Lung (tissue), 16 donors: ENCODE data around the gene NBAS. TPM values are rescaled to one million over a fixed set of nuclear protein-coding genes. Genes with fewer than 3 reads are reported as not detected.
A peak's percentile ranks its signal among the peaks of the same experiment; 100 is the strongest.

ENCODE experiments used
- ATAC-seq: fragments of 200-7000 bp; cut with Tn5 transposase; one replicate; pipeline ENCODE4 v1.9.1; 2020; ENCODE audit warnings: moderate number of reproducible peaks; ENCODE audit not compliant: insufficient read depth, low FRiP score
- DNase-seq, 3 donors: peaks; one replicate each; pipeline ENCODE4 v3.0.0-alpha.2; 2013 to 2017
- H3K27ac ChIP-seq, 2 donors: one replicate each; pipeline ENCODE4 v1.5.1; 2013; ENCODE audit warnings: mild to moderate bottlenecking in 2 of 2, moderate library complexity in 2 of 2, control low read depth in 1 of 2, inconsistent platforms in 1 of 2, low read depth in 1 of 2, low read length in 1 of 2
- H3K27me3 ChIP-seq, 3 donors: one replicate each; pipeline ENCODE4 v1.5.1; 2013; ENCODE audit warnings: low read length in 2 of 3; ENCODE audit not compliant: control insufficient read depth in 3 of 3, insufficient read depth in 3 of 3
- H3K36me3 ChIP-seq, 4 donors: one replicate each; pipeline ENCODE4 v1.5.1; 2013; ENCODE audit warnings: low read length in 4 of 4, mild to moderate bottlenecking in 1 of 4, moderate library complexity in 1 of 4; ENCODE audit not compliant: control insufficient read depth in 4 of 4, insufficient read depth in 4 of 4
- H3K4me1 ChIP-seq, 5 donors: one replicate each; pipeline ENCODE4 v1.5.1; 2013; ENCODE audit warnings: low read length in 5 of 5, mild to moderate bottlenecking in 2 of 5, moderate library complexity in 1 of 5; ENCODE audit not compliant: control insufficient read depth in 5 of 5, insufficient read depth in 5 of 5
- H3K4me3 ChIP-seq: one replicate; pipeline ENCODE4 v1.5.1; 2013; ENCODE audit warnings: mild to moderate bottlenecking, control low read depth, moderate library complexity
- H3K9ac ChIP-seq, 2 donors: one replicate each; pipeline ENCODE4 v1.5.1; 2013; ENCODE audit warnings: low read length in 2 of 2, control low read depth in 1 of 2; ENCODE audit not compliant: insufficient read depth in 1 of 2
- H3K9me3 ChIP-seq, 4 donors: one replicate each; pipeline ENCODE4 v1.5.1; 2013; ENCODE audit warnings: low read length in 3 of 4, mild to moderate bottlenecking in 1 of 4, moderate library complexity in 1 of 4; ENCODE audit not compliant: control insufficient read depth in 4 of 4, insufficient read depth in 3 of 4
- CTCF ChIP-seq: IDR thresholded peaks from 2 replicates; pipeline ENCODE4 v1.5.1; 2012; ENCODE audit warnings: mild to moderate bottlenecking; ENCODE audit errors: control extremely low read depth, extremely low read depth
- WGBS, 2 donors: extraction: QIAGEN DNeasy Blood & Tissue Kit; methylation state at CpG; one replicate each; pipeline ENCODE4 v1.1.7; 2013; 5-methylcytosine and 5-hydroxymethylcytosine counted together
- long read RNA-seq, 5 donors: transcript quantifications; one replicate each; lab custom pipeline, GENCODE V29; 2026
- polyA plus RNA-seq, 2 donors: library from polyadenylated mRNA; stranded (reverse); fragments of 200-250 nt; gene quantifications; one replicate each; pipeline ENCODE4 v1.2.1, GENCODE V29; 2013
- total RNA-seq, 2 donors: library from RNA; depleted of rRNA in 1 of 2; stranded (reverse); fragments of >200 nt in 1 of 2; gene quantifications; one replicate each; pipeline ENCODE4 v1.2.1, GENCODE V29; 2014 to 2021
- donor health status: control.
- donor health status: control.
- donor health status: Bipolar disorder and iron deficiency.
- donor health status: healthy.
- donor health status: DM: yes; HTN: yes; CAD: no.

NBAS gene
- 10 to 100 TPM; 40.1 to 61.3 TPM for total RNA-seq
- polyA plus RNA-seq = 10 to 100 TPM; 15.6 to 30.8 TPM
- long read RNA-seq, donor 1, partial matches to known transcripts = 8 of 8 reads
- long read RNA-seq, donor 1, other reads (novel, unspliced or antisense) = 0 of 8 reads
- long read RNA-seq, donor 2, partial matches to known transcripts = 0 of 2 reads
- long read RNA-seq, donor 2, other reads (novel, unspliced or antisense) = 0 of 2 reads
- long read RNA-seq, donor 3, partial matches to known transcripts = 5 of 5 reads
- long read RNA-seq, donor 3, other reads (novel, unspliced or antisense) = 0 of 5 reads
- long read RNA-seq, donor 4, partial matches to known transcripts = 0 of 2 reads
- long read RNA-seq, donor 4, other reads (novel, unspliced or antisense) = 0 of 2 reads
- long read RNA-seq, donor 5, partial matches to known transcripts = 235 of 247 reads
- long read RNA-seq, donor 5, other reads (novel, unspliced or antisense) = 12 of 247 reads

- ATAC-seq (peak; percentile 98), DNase-seq (peak; percentile 93 to 96 (median 96))
- peak within 1 kb of the TSS; percentile 93 for H3K4me3 ChIP-seq
- peaks cover 0 to 19% (median 5%) of the 10 kb centered on the region in 5 donors for H3K4me1 ChIP-seq
- H3K36me3 ChIP-seq = peaks cover 0 to 3% (median 1%) of the 10 kb centered on the region in 4 donors
- H3K9ac ChIP-seq = peak within 1 kb of the TSS; percentile 75 to 90
- no peaks in the 10 kb centered on the region for H3K9me3 ChIP-seq
- H3K27me3 ChIP-seq = no peaks in the 10 kb centered on the region
- no peak for TF ChIP-seq CTCF
- WGBS, 2 donors = 0% methylated on average over 30 of the region's 30 CpGs
- H3K27ac ChIP-seq = peak within 1 kb of the TSS; percentile 54 to 87
These were observed at the start of gene NBAS for GRCh38 chr2:15560988-15561573. TSS of gene NBAS (minus strand) at chr2:15561334. CDS start at chr2:15561304, 30 bp downstream.

- Histone ChIP-seq H3K4me3 (no peak overlapping the region), H3K36me3 (peaks cover 15 to 36% (median 25%) of the 10 kb centered on the region in 4 donors)
- TF ChIP-seq CTCF = no peak
These were observed 49.4 kb upstream of the NBAS start for GRCh38 chr2:15610430-15610952.

GRCh38 chr2:15609341-15610042, 48.4 kb upstream of the NBAS start:
- no peak for TF ChIP-seq CTCF
- peaks cover 22 to 44% (median 34%) of the 10 kb centered on the region in 4 donors for H3K36me3 ChIP-seq
- 98 to 100% methylated on average over 1 of the region's 1 CpG for WGBS, 2 donors
- no peaks in the 10 kb centered on the region for H3K27me3 ChIP-seq
- no peak overlapping the region for H3K4me3 ChIP-seq
- no peak for DNase-seq
- ATAC-seq = no peak
- H3K9me3 ChIP-seq = no peaks in the 10 kb centered on the region
- H3K9ac ChIP-seq = no peak overlapping the region
- no peaks in the 10 kb centered on the region for H3K4me1 ChIP-seq
- no peak overlapping the region for H3K27ac ChIP-seq

More at GRCh38 chr2:15610430-15610952, 49.4 kb upstream of the NBAS start:
- H3K27me3 ChIP-seq = no peaks in the 10 kb centered on the region
- DNase-seq = no peak
- H3K9ac ChIP-seq = no peak overlapping the region
- no peak overlapping the region for H3K27ac ChIP-seq
- no peaks in the 10 kb centered on the region for H3K4me1 ChIP-seq
- WGBS, 2 donors = 97 to 98% methylated on average over 5 of the region's 5 CpGs
- no peaks in the 10 kb centered on the region for H3K9me3 ChIP-seq
- ATAC-seq = no peak
